Muscle of back (tissue), 13 donors: ENCODE data around the gene BTK. TPM values are rescaled to one million over a fixed set of nuclear protein-coding genes. Genes with fewer than 3 reads are reported as not detected.
A peak's percentile ranks its signal among the peaks of the same experiment; 100 is the strongest.

Experiments used
- DNase-seq, 3 donors: peaks; one replicate each; pipeline versions ENCODE4 v3.0.0 to v3.0.0-alpha.2; 2013
- long read RNA-seq, 9 donors: transcript quantifications; one replicate each; lab custom pipeline, GENCODE V29; 2026
- polyA plus RNA-seq, 10 donors: library from polyadenylated mRNA; unstranded; fragments of 120-200 nt; gene quantifications; one replicate each; pipeline ENCODE4 v1.2.1, GENCODE V29; 2013; ENCODE audit not compliant: insufficient read length in 10 of 10

The BTK gene
- 1 to 10 TPM; 1.5 to 3.9 (median 2.5) TPM for polyA plus RNA-seq
- long read RNA-seq, donor 1 = 0 reads
- long read RNA-seq, donor 2, partial matches to known transcripts = 104 of 188 reads
- long read RNA-seq, donor 2, other reads (novel, unspliced or antisense) = 84 of 188 reads
- long read RNA-seq, donor 3 = 0 reads
- long read RNA-seq, donor 4 = 0 reads
- long read RNA-seq, donor 5 = 0 reads
- long read RNA-seq, donor 6, partial matches to known transcripts = 0 of 1 reads
- long read RNA-seq, donor 6, other reads (novel, unspliced or antisense) = 0 of 1 reads
- long read RNA-seq, donor 7 = 0 reads
- long read RNA-seq, donor 8 = 0 reads
- long read RNA-seq, donor 9 = 0 reads

- DNase-seq = no peak
These were observed at the start of gene BTK for GRCh38 chrX:101385795-101386541. Gene BTK, minus strand, starts transcription at chrX:101386191. Its CDS starts 10,907 bp downstream, at chrX:101375284.

- no peak for DNase-seq
These were observed 44.6 kb upstream of the BTK start for GRCh38 chrX:101430457-101431078.

GRCh38 chrX:101429934-101430333 lies 43.9 kb upstream of the BTK start:
- DNase-seq = peak in 1 of 3 donors; percentile 33

- DNase-seq = no peak
These were observed 42.0 kb upstream of the BTK start for GRCh38 chrX:101427954-101428353.

GRCh38 chrX:101419489-101419888 lies 33.5 kb upstream of the BTK start:
- no peak for DNase-seq

- peak; percentile 32 to 88 (median 59) for DNase-seq
These were observed 32.2 kb upstream of the BTK start for GRCh38 chrX:101417981-101418841.

GRCh38 chrX:101417190-101417589 lies 31.2 kb upstream of the BTK start:
- no peak for DNase-seq

GRCh38 chrX:101416691-101417090 lies 30.7 kb upstream of the BTK start:
- no peak for DNase-seq

GRCh38 chrX:101415180-101416145 lies 29.5 kb upstream of the BTK start:
- peak; percentile 61 to 76 (median 66) for DNase-seq

GRCh38 chrX:101411984-101412383 lies 26.0 kb upstream of the BTK start:
- DNase-seq = no peak

GRCh38 chrX:101410461-101410860 lies 24.5 kb upstream of the BTK start:
- DNase-seq = no peak

- no peak for DNase-seq
These were observed 23.1 kb upstream of the BTK start for GRCh38 chrX:101409043-101409442.

GRCh38 chrX:101408532-101408841 lies 22.5 kb upstream of the BTK start:
- DNase-seq = no peak

GRCh38 chrX:101407748-101408531 lies 21.9 kb upstream of the BTK start, which contains the start of the genes GLA and HNRNPH2:
Gene GLA, minus strand, starts transcription at chrX:101407925. Its CDS starts 22 bp downstream, at chrX:101407903.
Gene HNRNPH2, plus strand, starts transcription at chrX:101408222. Its CDS starts 3,767 bp downstream, at chrX:101411989.
- peak; percentile 96 to 97 (median 97) for DNase-seq

- DNase-seq = peak in 1 of 3 donors; percentile 63
These were observed 21.3 kb upstream of the BTK start for GRCh38 chrX:101407167-101407747.

- DNase-seq = no peak
These were observed 13.8 kb upstream of the BTK start for GRCh38 chrX:101399825-101400224.

GRCh38 chrX:101398694-101399093 lies 12.7 kb upstream of the BTK start:
- DNase-seq = no peak

GRCh38 chrX:101397779-101398178 lies 11.8 kb upstream of the BTK start:
- no peak for DNase-seq

GRCh38 chrX:101395789-101396188 lies 9.8 kb upstream of the BTK start:
- no peak for DNase-seq
